ENCODE measurements around the gene AK1. TPM values are rescaled to one million over a fixed set of nuclear protein-coding genes. Genes with fewer than 3 reads are reported as not detected.

The AK1 gene
- total and polyA plus RNA-seq, 9 of the 15 experiments (the other 6 are each of a cell fraction or from before 2014, with no cell fraction given) = 10.1 to 71.8 (median 39.0) TPM

DNA sequence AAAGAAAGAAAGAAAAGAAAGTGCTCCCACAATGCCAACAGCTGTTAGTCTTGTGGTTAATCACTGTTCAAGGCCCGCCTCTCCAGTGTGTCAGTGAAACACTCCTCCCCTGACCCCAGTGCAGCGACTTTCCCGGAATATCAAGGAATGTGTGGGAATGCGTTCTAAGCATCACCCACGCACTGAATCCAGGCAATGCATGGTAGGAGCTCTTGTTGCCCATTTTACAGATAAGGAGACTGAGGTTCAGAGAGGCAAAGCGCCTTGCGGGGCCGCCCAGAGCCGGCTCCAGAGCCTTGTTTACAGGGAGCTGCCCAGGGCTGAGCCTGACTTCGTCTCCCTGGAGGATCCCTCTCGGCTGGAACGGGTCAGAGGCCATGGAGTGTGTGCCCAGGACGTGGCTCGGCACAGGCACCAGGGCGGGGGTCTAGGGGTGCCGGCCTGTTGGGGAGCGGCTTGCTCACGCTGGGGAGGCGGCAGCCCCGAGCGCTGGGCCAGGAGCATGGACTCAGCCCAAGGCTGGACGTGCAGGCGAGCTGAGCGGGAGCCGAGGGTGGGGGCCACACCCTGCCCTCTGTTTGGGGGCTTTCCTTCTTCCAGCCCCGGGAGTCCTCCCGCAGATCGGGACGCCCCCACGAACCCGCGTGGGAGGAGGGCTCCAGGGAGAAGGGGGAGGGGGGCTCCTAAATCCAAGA, 21.1 kb upstream of the AK1 start (continued):
- TF ChIP-seq ETV6 (IDR thresholded peaks at IDR 0.05; ENCODE audit: borderline replicate concordance in 1 of 2, low read depth in 2 of 2, low read length in 1 of 2) (no peak), ETV6 (CRISPR knock-in tag; IDR thresholded peaks at IDR 0.05; ENCODE audit: borderline replicate concordance) (no peak), CREM (IDR thresholded peaks at IDR 0.05; ENCODE audit: low read depth) (no peak), KAT7 (CRISPR knock-in tag; IDR thresholded peaks at IDR 0.05; ENCODE audit: borderline replicate concordance) (peak; percentile 54; the same call in 1 of the 2 replicates), HIVEP1 (CRISPR knock-in tag; IDR thresholded peaks at IDR 0.05) (no peak), ZNF124 (CRISPR knock-in tag; IDR thresholded peaks at IDR 0.05) (no peak), SRF (CRISPR knock-in tag; IDR thresholded peaks at IDR 0.05) (no peak), ZNF699 (CRISPR knock-in tag; IDR thresholded peaks at IDR 0.05; ENCODE audit: insufficient replicate concordance) (no peak), STAG1 (CRISPR knock-in tag; IDR thresholded peaks at IDR 0.05; ENCODE audit: borderline replicate concordance) (no peak), CBFA2T2 (conservative IDR thresholded peaks at IDR 0.05) (no peak), ZNF668 (CRISPR knock-in tag; IDR thresholded peaks at IDR 0.05) (no peak), HLTF (IDR thresholded peaks at IDR 0.05) (no peak), NELFE (IDR thresholded peaks at IDR 0.05; ENCODE audit: insufficient read depth, insufficient read length) (no peak), ELF2 (CRISPR knock-in tag; IDR thresholded peaks at IDR 0.05) (no peak), NFE2 (IDR thresholded peaks at IDR 0.05; ENCODE audit: low read depth) (no peak), DIDO1 (tag; IDR thresholded peaks at IDR 0.05; ENCODE audit: low read depth) (no peak), SP2 (IDR thresholded peaks at IDR 0.05; ENCODE audit: extremely low read depth, low read depth, low read length, poor library complexity, severe bottlenecking) (no peak), CBFA2T3 (IDR thresholded peaks at IDR 0.05) (no peak), PURB (CRISPR knock-in tag; IDR thresholded peaks at IDR 0.05; ENCODE audit: low read depth) (no peak), MTA3 (IDR thresholded peaks at IDR 0.05; ENCODE audit: borderline replicate concordance) (0 out of 2 replicates have a peak, but pooled peaks have one; percentile 58)
- TF ChIP-seq, protein P1, sequence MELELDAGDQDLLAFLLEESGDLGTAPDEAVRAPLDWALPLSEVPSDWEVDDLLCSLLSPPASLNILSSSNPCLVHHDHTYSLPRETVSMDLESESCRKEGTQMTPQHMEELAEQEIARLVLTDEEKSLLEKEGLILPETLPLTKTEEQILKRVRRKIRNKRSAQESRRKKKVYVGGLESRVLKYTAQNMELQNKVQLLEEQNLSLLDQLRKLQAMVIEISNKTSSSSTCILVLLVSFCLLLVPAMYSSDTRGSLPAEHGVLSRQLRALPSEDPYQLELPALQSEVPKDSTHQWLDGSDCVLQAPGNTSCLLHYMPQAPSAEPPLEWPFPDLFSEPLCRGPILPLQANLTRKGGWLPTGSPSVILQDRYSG (tag; conservative IDR thresholded peaks at IDR 0.05; ENCODE audit: low read depth) = no peak
- TF ChIP-seq, protein P2, sequence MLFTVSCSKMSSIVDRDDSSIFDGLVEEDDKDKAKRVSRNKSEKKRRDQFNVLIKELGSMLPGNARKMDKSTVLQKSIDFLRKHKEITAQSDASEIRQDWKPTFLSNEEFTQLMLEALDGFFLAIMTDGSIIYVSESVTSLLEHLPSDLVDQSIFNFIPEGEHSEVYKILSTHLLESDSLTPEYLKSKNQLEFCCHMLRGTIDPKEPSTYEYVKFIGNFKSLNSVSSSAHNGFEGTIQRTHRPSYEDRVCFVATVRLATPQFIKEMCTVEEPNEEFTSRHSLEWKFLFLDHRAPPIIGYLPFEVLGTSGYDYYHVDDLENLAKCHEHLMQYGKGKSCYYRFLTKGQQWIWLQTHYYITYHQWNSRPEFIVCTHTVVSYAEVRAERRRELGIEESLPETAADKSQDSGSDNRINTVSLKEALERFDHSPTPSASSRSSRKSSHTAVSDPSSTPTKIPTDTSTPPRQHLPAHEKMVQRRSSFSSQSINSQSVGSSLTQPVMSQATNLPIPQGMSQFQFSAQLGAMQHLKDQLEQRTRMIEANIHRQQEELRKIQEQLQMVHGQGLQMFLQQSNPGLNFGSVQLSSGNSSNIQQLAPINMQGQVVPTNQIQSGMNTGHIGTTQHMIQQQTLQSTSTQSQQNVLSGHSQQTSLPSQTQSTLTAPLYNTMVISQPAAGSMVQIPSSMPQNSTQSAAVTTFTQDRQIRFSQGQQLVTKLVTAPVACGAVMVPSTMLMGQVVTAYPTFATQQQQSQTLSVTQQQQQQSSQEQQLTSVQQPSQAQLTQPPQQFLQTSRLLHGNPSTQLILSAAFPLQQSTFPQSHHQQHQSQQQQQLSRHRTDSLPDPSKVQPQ (CRISPR knock-in tag; IDR thresholded peaks at IDR 0.05; ENCODE audit: borderline replicate concordance) = no peak
- TF ChIP-seq, protein P3, sequence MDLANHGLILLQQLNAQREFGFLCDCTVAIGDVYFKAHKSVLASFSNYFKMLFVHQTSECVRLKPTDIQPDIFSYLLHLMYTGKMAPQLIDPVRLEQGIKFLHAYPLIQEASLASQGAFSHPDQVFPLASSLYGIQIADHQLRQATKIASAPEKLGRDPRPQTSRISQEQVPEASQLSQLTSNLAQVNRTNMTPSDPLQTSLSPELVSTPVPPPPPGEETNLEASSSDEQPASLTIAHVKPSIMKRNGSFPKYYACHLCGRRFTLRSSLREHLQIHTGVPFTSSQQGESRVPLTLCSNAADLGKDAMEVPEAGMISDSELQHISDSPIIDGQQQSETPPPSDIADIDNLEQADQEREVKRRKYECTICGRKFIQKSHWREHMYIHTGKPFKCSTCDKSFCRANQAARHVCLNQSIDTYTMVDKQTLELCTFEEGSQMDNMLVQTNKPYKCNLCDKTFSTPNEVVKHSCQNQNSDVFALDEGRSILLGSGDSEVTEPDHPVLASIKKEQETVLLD (IDR thresholded peaks at IDR 0.05) = peak; percentile 81
